ENCODE measurements around the gene UPK2.

Gene UPK2

DNA sequence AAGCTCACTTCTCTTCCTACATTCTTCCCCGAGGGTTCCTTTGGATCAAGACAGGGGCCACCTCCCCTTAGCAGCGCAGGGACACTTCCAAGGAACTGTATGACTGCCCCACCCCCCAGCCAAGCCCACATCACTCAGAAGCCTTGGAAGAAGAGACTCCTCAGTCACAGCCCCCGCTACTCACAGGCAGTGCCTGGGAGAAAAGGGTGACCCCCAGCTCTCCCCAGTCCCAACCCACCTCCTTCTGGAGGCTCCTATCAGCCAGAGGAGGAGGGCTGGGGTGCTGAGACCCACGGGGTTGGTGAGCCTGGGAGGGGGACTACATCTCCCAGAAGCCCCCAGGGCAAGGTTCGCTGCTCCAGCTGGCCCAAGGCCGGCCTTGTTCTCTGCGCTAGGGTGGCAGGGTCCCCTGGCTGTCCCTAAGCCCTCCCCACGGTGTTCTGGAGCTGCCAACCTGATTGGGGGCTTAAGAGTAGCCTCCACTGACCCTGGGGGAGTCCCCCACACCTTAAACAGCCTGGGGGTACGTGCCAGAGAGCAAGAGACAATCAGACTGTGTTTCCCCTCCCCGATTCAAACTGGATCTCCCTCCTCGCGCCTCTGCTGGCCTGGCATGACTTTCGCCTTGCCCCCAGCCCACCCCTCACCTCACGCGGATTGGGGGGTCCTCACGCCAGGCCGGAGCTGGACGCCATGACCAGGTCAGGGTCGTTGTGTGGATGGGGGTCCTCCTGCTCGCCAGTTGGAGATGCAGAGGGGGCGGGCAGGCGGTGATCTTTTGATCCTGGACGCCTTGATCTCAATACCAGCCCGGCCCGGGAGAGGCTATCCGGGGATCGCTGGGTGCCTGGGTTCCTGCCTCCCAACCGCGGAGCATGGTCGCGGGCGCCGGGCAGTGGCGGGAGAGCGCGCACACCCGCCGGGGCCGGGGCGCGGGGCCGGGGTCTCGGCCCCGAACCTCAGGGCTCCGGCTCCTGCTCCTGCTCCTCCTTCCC lies 31.2 kb upstream of the UPK2 start (continued):
- TF ChIP-seq, protein P1, sequence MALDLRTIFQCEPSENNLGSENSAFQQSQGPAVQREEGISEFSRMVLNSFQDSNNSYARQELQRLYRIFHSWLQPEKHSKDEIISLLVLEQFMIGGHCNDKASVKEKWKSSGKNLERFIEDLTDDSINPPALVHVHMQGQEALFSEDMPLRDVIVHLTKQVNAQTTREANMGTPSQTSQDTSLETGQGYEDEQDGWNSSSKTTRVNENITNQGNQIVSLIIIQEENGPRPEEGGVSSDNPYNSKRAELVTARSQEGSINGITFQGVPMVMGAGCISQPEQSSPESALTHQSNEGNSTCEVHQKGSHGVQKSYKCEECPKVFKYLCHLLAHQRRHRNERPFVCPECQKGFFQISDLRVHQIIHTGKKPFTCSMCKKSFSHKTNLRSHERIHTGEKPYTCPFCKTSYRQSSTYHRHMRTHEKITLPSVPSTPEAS (tag by site-specific recombination; IDR thresholded peaks at IDR 0.05): no peak
- no peak for TF ChIP-seq ZNF292 (tag by site-specific recombination; IDR thresholded peaks at IDR 0.05; ENCODE audit: borderline replicate concordance, low read depth)
- TF ChIP-seq ZNF830 (tag by site-specific recombination; IDR thresholded peaks at IDR 0.05; ENCODE audit: low read depth): no peak
- no peak for TF ChIP-seq ZNF2 (tag by site-specific recombination; IDR thresholded peaks at IDR 0.05)
- no peak for TF ChIP-seq ZNF24 (tag by site-specific recombination; IDR thresholded peaks at IDR 0.05)
- no peak for TF ChIP-seq SALL2 (tag by site-specific recombination; IDR thresholded peaks at IDR 0.05; ENCODE audit: borderline replicate concordance)
- no peak for TF ChIP-seq SETDB1 (IDR thresholded peaks at IDR 0.05; ENCODE audit: insufficient read length, low read length)
- TF ChIP-seq ZNF398 (tag by site-specific recombination; IDR thresholded peaks at IDR 0.05): peak; percentile 35; the same call in 1 of the 2 replicates
- TF ChIP-seq ZBTB20 (tag by site-specific recombination; IDR thresholded peaks at IDR 0.05): peak; percentile 83; the same call in 1 of the 2 replicates
- no peak for TF ChIP-seq ZNF624 (tag by site-specific recombination; IDR thresholded peaks at IDR 0.05)
- no peak for TF ChIP-seq ZNF571 (tag by site-specific recombination; IDR thresholded peaks at IDR 0.05)
- no peak for TF ChIP-seq ZNF211 (tag by site-specific recombination; IDR thresholded peaks at IDR 0.05; ENCODE audit: low read depth)
- peak; percentile 10; the same call in 1 of the 2 replicates for TF ChIP-seq SP2 (tag by site-specific recombination; IDR thresholded peaks at IDR 0.05)
- TF ChIP-seq ZNF521 (tag by site-specific recombination; IDR thresholded peaks at IDR 0.05): no peak
- no peak for TF ChIP-seq ZNF121 (tag by site-specific recombination; IDR thresholded peaks at IDR 0.05)
- no peak for TF ChIP-seq SP7 (tag by site-specific recombination; IDR thresholded peaks at IDR 0.05)
- no peak for TF ChIP-seq ZNF777 (tag by site-specific recombination; IDR thresholded peaks at IDR 0.05; ENCODE audit: borderline replicate concordance)
- TF ChIP-seq KLF8 (tag by site-specific recombination; IDR thresholded peaks at IDR 0.05): no peak
- no peak for TF ChIP-seq ZNF792 (tag by site-specific recombination; IDR thresholded peaks at IDR 0.05)
- no peak for TF ChIP-seq ZNF501 (tag by site-specific recombination; IDR thresholded peaks at IDR 0.05)
- TF ChIP-seq ZNF266 (tag by site-specific recombination; IDR thresholded peaks at IDR 0.05; ENCODE audit: low read depth): no peak
- TF ChIP-seq, protein P2, sequence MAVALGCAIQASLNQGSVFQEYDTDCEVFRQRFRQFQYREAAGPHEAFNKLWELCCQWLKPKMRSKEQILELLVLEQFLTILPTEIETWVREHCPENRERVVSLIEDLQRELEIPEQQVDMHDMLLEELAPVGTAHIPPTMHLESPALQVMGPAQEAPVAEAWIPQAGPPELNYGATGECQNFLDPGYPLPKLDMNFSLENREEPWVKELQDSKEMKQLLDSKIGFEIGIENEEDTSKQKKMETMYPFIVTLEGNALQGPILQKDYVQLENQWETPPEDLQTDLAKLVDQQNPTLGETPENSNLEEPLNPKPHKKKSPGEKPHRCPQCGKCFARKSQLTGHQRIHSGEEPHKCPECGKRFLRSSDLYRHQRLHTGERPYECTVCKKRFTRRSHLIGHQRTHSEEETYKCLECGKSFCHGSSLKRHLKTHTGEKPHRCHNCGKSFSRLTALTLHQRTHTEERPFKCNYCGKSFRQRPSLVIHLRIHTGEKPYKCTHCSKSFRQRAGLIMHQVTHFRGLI (tag by site-specific recombination; IDR thresholded peaks at IDR 0.05): no peak
- TF ChIP-seq, protein P3, sequence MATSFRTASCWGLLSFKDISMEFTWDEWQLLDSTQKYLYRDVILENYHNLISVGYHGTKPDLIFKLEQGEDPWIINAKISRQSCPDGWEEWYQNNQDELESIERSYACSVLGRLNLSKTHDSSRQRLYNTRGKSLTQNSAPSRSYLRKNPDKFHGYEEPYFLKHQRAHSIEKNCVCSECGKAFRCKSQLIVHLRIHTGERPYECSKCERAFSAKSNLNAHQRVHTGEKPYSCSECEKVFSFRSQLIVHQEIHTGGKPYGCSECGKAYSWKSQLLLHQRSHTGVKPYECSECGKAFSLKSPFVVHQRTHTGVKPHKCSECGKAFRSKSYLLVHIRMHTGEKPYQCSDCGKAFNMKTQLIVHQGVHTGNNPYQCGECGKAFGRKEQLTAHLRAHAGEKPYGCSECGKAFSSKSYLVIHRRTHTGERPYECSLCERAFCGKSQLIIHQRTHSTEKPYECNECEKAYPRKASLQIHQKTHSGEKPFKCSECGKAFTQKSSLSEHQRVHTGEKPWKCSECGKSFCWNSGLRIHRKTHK (tag by site-specific recombination; IDR thresholded peaks at IDR 0.05): no peak
- no peak for TF ChIP-seq ZSCAN16 (tag by site-specific recombination; IDR thresholded peaks at IDR 0.05)
- TF ChIP-seq PRDM4 (tag by site-specific recombination; IDR thresholded peaks at IDR 0.05): no peak
- TF ChIP-seq, protein P4, sequence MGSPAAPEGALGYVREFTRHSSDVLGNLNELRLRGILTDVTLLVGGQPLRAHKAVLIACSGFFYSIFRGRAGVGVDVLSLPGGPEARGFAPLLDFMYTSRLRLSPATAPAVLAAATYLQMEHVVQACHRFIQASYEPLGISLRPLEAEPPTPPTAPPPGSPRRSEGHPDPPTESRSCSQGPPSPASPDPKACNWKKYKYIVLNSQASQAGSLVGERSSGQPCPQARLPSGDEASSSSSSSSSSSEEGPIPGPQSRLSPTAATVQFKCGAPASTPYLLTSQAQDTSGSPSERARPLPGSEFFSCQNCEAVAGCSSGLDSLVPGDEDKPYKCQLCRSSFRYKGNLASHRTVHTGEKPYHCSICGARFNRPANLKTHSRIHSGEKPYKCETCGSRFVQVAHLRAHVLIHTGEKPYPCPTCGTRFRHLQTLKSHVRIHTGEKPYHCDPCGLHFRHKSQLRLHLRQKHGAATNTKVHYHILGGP (tag by site-specific recombination; IDR thresholded peaks at IDR 0.05): no peak

All from HEK293 (cell line).